SK-N-SH (cell line): Measurements from ENCODE around the gene SNRNP35. TPM values are rescaled to one million over a fixed set of nuclear protein-coding genes. Genes with fewer than 3 reads are reported as not detected.

Source experiments
- CTCF ChIA-PET: fragments of 300-600, 350-600 bp; formaldehyde crosslinking; extraction: SDS; loops from one replicate; lab custom pipeline; 2021; lab: Yijun Ruan, JAX
- POLR2A ChIA-PET: fragments of 350-600 bp; sonication (Branson Sonifier 250); formaldehyde crosslinking; extraction: SDS; loops from one replicate; lab custom pipeline; 2020; ENCODE audit warnings: antibody characterized with exemption, inconsistent platforms; lab: Yijun Ruan, JAX
- DNase-seq: peaks from one replicate; pipeline ENCODE4 v3.0.0; 2012
- H2AFZ ChIP-seq: fragments of 200-600 bp; sonication (generic); 2 replicates; pipeline ENCODE4 v1.8.1; 2016; ENCODE audit warnings: antibody characterized with exemption, mild to moderate bottlenecking, low read depth
- H3F3A ChIP-seq: fragments of 200-600 bp; sonication (generic); replicated peaks from 2 replicates; pipeline ENCODE3; 2016; ENCODE audit warnings: antibody characterized with exemption, mild to moderate bottlenecking; ENCODE audit not compliant: insufficient read depth
- H3K27ac ChIP-seq, 2 experiments: fragments of 200-500 bp in 1 of 2; fragments of 200-600 bp in 1 of 2; sonication (Bioruptor generic) in 1 of 2; sonication (generic), shearing (Covaris generic) in 1 of 2; 2 replicates each; pipeline versions ENCODE4 v1.5.1 to v1.6.1; 2014 to 2016; ENCODE audit warnings: low read depth in 2 of 2, inconsistent platforms in 1 of 2, low read length in 1 of 2, mild to moderate bottlenecking in 1 of 2, mixed read lengths in 1 of 2
- H3K27me3 ChIP-seq: fragments of 200-600 bp; sonication (generic), shearing (Covaris generic); 2 replicates; pipeline ENCODE4 v1.6.1; 2016; ENCODE audit warnings: mixed run types; ENCODE audit not compliant: insufficient read depth
- H3K36me3 ChIP-seq, 2 experiments: fragments of 200-500 bp in 1 of 2; fragments of 200-600 bp in 1 of 2; sonication (Bioruptor generic) in 1 of 2; sonication (generic) in 1 of 2; replicated peaks in 1 of 2; 2 replicates each; pipeline versions ENCODE3 to v1.5.1; 2014 to 2016; ENCODE audit warnings: low read length in 1 of 2, mild to moderate bottlenecking in 1 of 2; ENCODE audit not compliant: insufficient read depth in 2 of 2, control insufficient read depth in 1 of 2
- H3K4me1 ChIP-seq, 2 experiments: fragments of 200-500 bp in 1 of 2; fragments of 200-600 bp in 1 of 2; sonication (Bioruptor generic) in 1 of 2; sonication (generic), shearing (Covaris generic) in 1 of 2; 2 replicates each; pipeline versions ENCODE4 v1.5.1 to v1.6.1; 2014 to 2016; ENCODE audit warnings: low read depth in 1 of 2, low read length in 1 of 2, mixed run types in 1 of 2; ENCODE audit not compliant: insufficient read depth in 2 of 2, control insufficient read depth in 1 of 2
- H3K4me2 ChIP-seq: fragments of 200-600 bp; sonication (generic), shearing (Covaris generic); 2 replicates; pipeline ENCODE4 v1.6.1; 2017; ENCODE audit warnings: mixed run types
- H3K4me3 ChIP-seq, 2 experiments: fragments of 200-500 bp in 1 of 2; fragments of 200-600 bp in 1 of 2; sonication (Bioruptor generic) in 1 of 2; sonication (generic), shearing (Covaris generic) in 1 of 2; 2 replicates each; pipeline versions ENCODE4 v1.5.1 to v1.8.1; 2014 to 2016; ENCODE audit warnings: low read depth in 2 of 2, inconsistent platforms in 1 of 2, low read length in 1 of 2, mild to moderate bottlenecking in 1 of 2, mixed read lengths in 1 of 2, moderate library complexity in 1 of 2
- H3K79me2 ChIP-seq: fragments of 200-600 bp; sonication (generic); 2 replicates; pipeline ENCODE4 v1.8.1; 2017; ENCODE audit warnings: mild to moderate bottlenecking; ENCODE audit not compliant: insufficient read depth
- H3K9ac ChIP-seq: fragments of 200-600 bp; sonication (generic); 2 replicates; pipeline ENCODE4 v1.6.1; 2017; ENCODE audit warnings: mixed run types
- H3K9me2 ChIP-seq: fragments of 200-600 bp; sonication (generic); 2 replicates; pipeline ENCODE4 v1.6.1; 2017; ENCODE audit warnings: mixed run types
- H3K9me3 ChIP-seq: fragments of 200-600 bp; sonication (generic); 2 replicates; pipeline ENCODE4 v1.6.1; 2017; ENCODE audit warnings: mixed run types, mild to moderate bottlenecking, moderate library complexity
- H4K20me1 ChIP-seq: fragments of 200-600 bp; sonication (generic); 2 replicates; pipeline ENCODE4 v1.6.1; 2017; ENCODE audit warnings: mild to moderate bottlenecking, mixed run types; ENCODE audit not compliant: insufficient read depth
- CHD2 ChIP-seq: fragments of 150-350 bp; IDR thresholded peaks from 2 replicates; pipeline ENCODE4 v1.6.1; 2018; ENCODE audit warnings: low read length; ENCODE audit not compliant: partially characterized antibody
- EP300 ChIP-seq, 2 experiments: IDR thresholded peaks; 2 replicates each; pipeline versions ENCODE4 v1.4.0 to v1.6.1; 2012; ENCODE audit warnings: borderline replicate concordance in 1 of 2, low read depth in 1 of 2, low read length in 1 of 2
- EZH2phosphoT487 ChIP-seq: fragments of 200-600 bp; sonication (generic); IDR thresholded peaks from 2 replicates; pipeline ENCODE4 v1.6.1; 2017; ENCODE audit warnings: low read depth, mixed run types, mild to moderate bottlenecking, antibody characterized with exemption, moderate library complexity, borderline replicate concordance
- FOSL2 ChIP-seq: IDR thresholded peaks from 2 replicates; pipeline ENCODE4 v1.4.0; 2012; ENCODE audit warnings: low read depth, mild to moderate bottlenecking, moderate library complexity, borderline replicate concordance
- FOXJ3 ChIP-seq: sonication (generic); formaldehyde crosslinking; IDR thresholded peaks from 2 replicates; pipeline ENCODE4 v1.5.1; 2020; ENCODE audit warnings: mild to moderate bottlenecking, missing genetic modification reagents
- FOXM1 ChIP-seq: IDR thresholded peaks from 2 replicates; pipeline ENCODE4 v1.4.0; 2012; ENCODE audit warnings: low read depth, mild to moderate bottlenecking
- GABPA ChIP-seq: IDR thresholded peaks from 2 replicates; pipeline ENCODE4 v1.4.0; 2012; ENCODE audit warnings: low read depth, mild to moderate bottlenecking
- JUND ChIP-seq: IDR thresholded peaks from 2 replicates; pipeline ENCODE4 v1.4.0; 2012
- MEF2A ChIP-seq: IDR thresholded peaks from 2 replicates; pipeline ENCODE4 v1.4.0; 2012; ENCODE audit warnings: low read depth, borderline replicate concordance
- NFIC ChIP-seq: IDR thresholded peaks from 2 replicates; pipeline ENCODE4 v1.4.0; 2012; ENCODE audit warnings: borderline replicate concordance
- PBX3 ChIP-seq: IDR thresholded peaks from 2 replicates; pipeline ENCODE4; 2012
- RAD21 ChIP-seq: IDR thresholded peaks from 2 replicates; pipeline ENCODE4 v1.6.1; 2012; ENCODE audit warnings: mild to moderate bottlenecking, low read length
- RXRA ChIP-seq: IDR thresholded peaks from 2 replicates; pipeline ENCODE4 v1.4.0; 2012; ENCODE audit warnings: low read depth, mild to moderate bottlenecking, borderline replicate concordance
- SIN3A ChIP-seq: IDR thresholded peaks from 2 replicates; pipeline ENCODE4 v1.6.1; 2012; ENCODE audit warnings: low read depth, mild to moderate bottlenecking, low read length, moderate library complexity, borderline replicate concordance
- SMC3 ChIP-seq: IDR thresholded peaks from 2 replicates; pipeline ENCODE4 v1.6.1; 2012; ENCODE audit warnings: low read depth, low read length, improper control_type of control experiment
- TCF12 ChIP-seq: IDR thresholded peaks from 2 replicates; pipeline ENCODE4 v1.4.0; 2012
- USF1 ChIP-seq: IDR thresholded peaks from 2 replicates; pipeline ENCODE4 v1.4.0; 2012; ENCODE audit warnings: low read depth, borderline replicate concordance
- USF2 ChIP-seq: fragments of 150-350 bp; IDR thresholded peaks from 2 replicates; pipeline ENCODE4 v1.6.1; 2017; ENCODE audit warnings: antibody characterized with exemption, low read length, low read depth, borderline replicate concordance
- WGBS: methylation state at CpG from one replicate; pipeline ENCODE4 v1.1.6; 2017; ENCODE audit warnings: low lambda C conversion rate; 5-methylcytosine and 5-hydroxymethylcytosine counted together
- polyA plus RNA-seq, 3 experiments: library from polyadenylated mRNA; depleted of rRNA; stranded (reverse); fragments of >200 nt; gene quantifications; 2 replicates each; pipeline ENCODE4 v1.2.3, GENCODE V29; 2012

SNRNP35 gene
- polyA plus RNA-seq, 1 of the 3 experiments (the other 2 are of a cell fraction), result 13.1 TPM

- Histone ChIP-seq H2AFZ (no peak overlapping the region), H3K36me3 (peaks cover 4 to 18% of the 10 kb centered on the region in 2 experiments), H3K4me1 (peaks cover 0 to 6% of the 10 kb centered on the region in 2 experiments; a peak in 2 of 4 replicates), H3K79me2 (0 out of 2 replicates have a peak, but pooled peaks cover 7% of the 10 kb centered on the region), H3K9ac (no peak overlapping the region), H3K27ac (peak overlapping the region in 1 of 2 experiments; percentile 49; a peak in 2 of 4 replicates), H3K27me3 (no peaks in the 10 kb centered on the region), H3K4me3 (no peak overlapping the region), H3K9me2 (no peaks in the 10 kb centered on the region), H3K9me3 (no peaks in the 10 kb centered on the region), H3F3A (peaks cover 14% of the 10 kb centered on the region), H3K4me2 (0 out of 2 replicates have a peak overlapping the region, but pooled peaks have one; percentile 49), H4K20me1 (no peaks in the 10 kb centered on the region)
- ChIA-PET CTCF (no interaction called here), POLR2A (no interaction called here)
- TF ChIP-seq FOSL2 (no peak), EP300 (IDR thresholded peaks at IDR 0.05; ENCODE audit: borderline replicate concordance in 1 of 2, low read depth in 1 of 2, low read length in 1 of 2) (no peak), JUND (no peak), RXRA (no peak), RAD21 (no peak), EZH2phosphoT487 (no peak), SIN3A (no peak), SMC3 (no peak), CHD2 (no peak), USF2 (no peak), FOXM1 (no peak)
- 93% methylated on average over 11 of the region's 11 CpGs for WGBS
- DNase-seq, result no peak
Observed at GRCh38 chr12:123478069-123478468, 20.1 kb downstream of the SNRNP35 start.

GRCh38 chr12:123478762-123479161 is 20.8 kb downstream of the SNRNP35 start:
- Histone ChIP-seq H3K27me3 (no peaks in the 10 kb centered on the region), H4K20me1 (no peaks in the 10 kb centered on the region), H3K79me2 (0 out of 2 replicates have a peak, but pooled peaks cover 7% of the 10 kb centered on the region), H2AFZ (no peak overlapping the region), H3K36me3 (peaks cover 4 to 18% of the 10 kb centered on the region in 2 experiments), H3K9ac (no peak overlapping the region), H3K4me3 (no peak overlapping the region), H3K4me2 (peak overlapping the region; percentile 49; the same call in 1 of the 2 replicates), H3K9me2 (no peaks in the 10 kb centered on the region), H3K27ac (peak overlapping the region in 1 of 2 experiments; percentile 49; a peak in 2 of 4 replicates), H3F3A (peaks cover 14% of the 10 kb centered on the region), H3K4me1 (peaks cover 0 to 6% of the 10 kb centered on the region in 2 experiments; a peak in 2 of 4 replicates), H3K9me3 (no peaks in the 10 kb centered on the region)
- ChIA-PET POLR2A (no interaction called here), CTCF (no interaction called here)
- no peak for DNase-seq
- peak; percentile 20; the same call in 1 of the 2 replicates for TF ChIP-seq NFIC
- TF ChIP-seq FOSL2, result peak; percentile 41; the same call in 1 of the 2 replicates
- 0 out of 2 replicates have a peak, but pooled peaks have one; percentile 52 for TF ChIP-seq MEF2A
- peak; percentile 19; the same call in 1 of the 2 replicates for TF ChIP-seq USF1
- no peak for TF ChIP-seq USF2
- no peak for TF ChIP-seq FOXJ3 (CRISPR knock-in tag)
- TF ChIP-seq PBX3, result peak; percentile 83
- peak; percentile 42; the same call in 1 of the 2 replicates for TF ChIP-seq GABPA
- TF ChIP-seq TCF12, result peak; percentile 32; the same call in 1 of the 2 replicates
- 51% methylated on average over 10 of the region's 10 CpGs for WGBS
